IPS-20b (cell line): Measurements from ENCODE around the gene NDUFAF8.

Source experiments
- H3K27ac ChIP-seq: one replicate; pipeline ENCODE4 v1.5.1; 2013; ENCODE audit warnings: low read length
- H3K27me3 ChIP-seq: 2 replicates; pipeline ENCODE4 v1.6.1; 2013; ENCODE audit warnings: mild to moderate bottlenecking, low read length, inconsistent platforms; ENCODE audit not compliant: insufficient read depth
- H3K36me3 ChIP-seq: 2 replicates; pipeline ENCODE4 v1.6.1; 2013; ENCODE audit warnings: low read depth, mild to moderate bottlenecking, inconsistent platforms, low read length, moderate library complexity; ENCODE audit not compliant: insufficient read depth
- H3K4me1 ChIP-seq: 2 replicates; pipeline ENCODE4 v1.6.1; 2013; ENCODE audit warnings: mild to moderate bottlenecking, control low read depth, inconsistent platforms, low read length, moderate library complexity; ENCODE audit not compliant: insufficient read depth
- H3K4me3 ChIP-seq: 2 replicates; pipeline ENCODE4 v1.5.1; 2013; ENCODE audit warnings: mild to moderate bottlenecking, low read length, inconsistent platforms
- H3K9ac ChIP-seq: 2 replicates; pipeline ENCODE4 v1.6.1; 2013; ENCODE audit warnings: low read depth, mild to moderate bottlenecking, inconsistent platforms, low read length, moderate library complexity
- H3K9me3 ChIP-seq: 2 replicates; pipeline ENCODE4 v1.6.1; 2013; ENCODE audit warnings: mild to moderate bottlenecking, low read depth, low read length, inconsistent platforms; ENCODE audit not compliant: insufficient read depth

The NDUFAF8 gene

DNA sequence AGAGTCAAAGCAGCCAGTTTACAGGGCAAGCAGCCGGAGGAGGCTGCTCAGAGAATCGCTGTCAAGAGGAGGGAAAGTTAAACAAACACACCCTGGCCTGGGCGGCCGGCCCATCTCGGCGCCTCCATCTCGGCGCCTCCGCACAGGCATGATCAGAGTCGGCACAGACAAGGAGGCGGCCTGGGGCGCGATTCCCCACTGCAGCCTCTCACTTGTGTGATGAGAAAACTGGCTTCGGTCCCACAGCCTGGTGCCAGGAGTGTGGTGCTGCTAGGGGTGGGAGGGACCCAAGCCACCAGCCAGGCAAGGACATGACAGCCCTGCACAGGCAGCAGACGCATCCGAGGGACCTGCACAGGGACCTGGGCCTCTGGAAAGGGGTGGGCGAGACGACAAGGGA, 38.3 kb downstream of the NDUFAF8 start:
- Histone ChIP-seq H3K27ac (no peak overlapping the region), H3K4me3 (no peak overlapping the region), H3K27me3 (no peaks in the 10 kb centered on the region), H3K9ac (no peak overlapping the region), H3K36me3 (peaks cover 18% of the 10 kb centered on the region; the same call in 1 of the 2 replicates), H3K4me1 (no peaks in the 10 kb centered on the region), H3K9me3 (no peaks in the 10 kb centered on the region)

DNA sequence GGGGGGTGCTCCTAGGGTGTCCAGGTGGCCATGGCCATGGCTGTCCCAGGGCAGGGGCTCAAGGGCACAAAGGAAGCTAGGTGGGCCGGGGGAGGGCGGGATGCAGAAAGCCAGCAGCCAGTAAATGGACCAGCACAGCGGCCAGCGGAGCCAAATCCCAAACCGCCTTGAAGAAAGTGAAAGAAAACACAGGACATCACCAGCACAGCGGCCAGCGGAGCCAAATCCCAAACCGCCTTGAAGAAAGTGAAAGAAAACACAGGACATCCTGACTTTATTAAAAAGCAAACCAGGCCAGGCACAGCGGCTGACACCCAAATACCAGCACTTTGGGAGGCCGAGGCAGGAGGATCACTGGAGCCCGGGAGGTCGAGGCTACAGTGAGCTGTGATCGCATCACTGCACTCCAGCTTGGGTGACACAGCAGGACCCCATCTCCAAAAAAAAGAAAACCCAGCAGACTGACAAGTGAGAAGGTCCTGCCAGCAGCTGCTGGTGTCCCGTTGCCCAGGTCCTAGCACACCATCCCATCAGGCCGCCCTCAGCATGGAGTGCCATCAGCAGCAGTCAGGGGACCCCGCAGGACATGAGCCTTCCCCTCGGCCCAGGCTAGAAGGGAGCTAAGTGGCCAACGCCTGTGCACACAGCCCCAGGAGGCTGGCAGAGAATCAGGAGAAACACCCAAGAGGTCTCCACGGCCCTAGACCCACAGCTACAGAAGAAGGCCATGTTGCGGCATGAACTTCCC, 39.0 kb downstream of the NDUFAF8 start:
- Histone ChIP-seq H3K27me3 (no peaks in the 10 kb centered on the region), H3K36me3 (peaks cover 12% of the 10 kb centered on the region; the same call in 1 of the 2 replicates), H3K4me3 (no peak overlapping the region), H3K27ac (no peak overlapping the region), H3K4me1 (no peaks in the 10 kb centered on the region), H3K9me3 (no peaks in the 10 kb centered on the region), H3K9ac (no peak overlapping the region)

DNA sequence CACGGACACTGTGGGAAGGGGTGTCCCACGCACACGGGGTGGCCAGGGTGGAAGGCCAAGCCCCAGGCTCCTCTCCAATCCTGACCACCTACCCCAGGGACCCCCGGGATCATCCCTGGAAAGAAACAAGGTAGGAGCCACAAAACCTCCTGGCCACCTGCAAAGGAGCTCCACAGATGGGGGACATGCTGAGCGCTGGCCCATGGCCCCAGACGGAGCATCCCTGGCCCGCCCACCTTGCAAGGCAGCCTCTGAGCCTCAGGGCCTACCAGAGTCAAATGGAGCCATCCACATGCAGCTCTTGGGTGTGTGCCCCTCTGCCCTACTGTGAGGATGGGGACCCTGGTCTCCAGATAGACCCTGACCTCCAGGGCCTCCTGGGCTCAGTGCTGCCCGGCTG, 39.7 kb downstream of the NDUFAF8 start:
- Histone ChIP-seq H3K4me1 (no peaks in the 10 kb centered on the region), H3K9me3 (no peaks in the 10 kb centered on the region), H3K4me3 (no peak overlapping the region), H3K27me3 (no peaks in the 10 kb centered on the region), H3K9ac (no peak overlapping the region), H3K36me3 (0 out of 2 replicates have a peak, but pooled peaks cover 7% of the 10 kb centered on the region), H3K27ac (no peak overlapping the region)

DNA sequence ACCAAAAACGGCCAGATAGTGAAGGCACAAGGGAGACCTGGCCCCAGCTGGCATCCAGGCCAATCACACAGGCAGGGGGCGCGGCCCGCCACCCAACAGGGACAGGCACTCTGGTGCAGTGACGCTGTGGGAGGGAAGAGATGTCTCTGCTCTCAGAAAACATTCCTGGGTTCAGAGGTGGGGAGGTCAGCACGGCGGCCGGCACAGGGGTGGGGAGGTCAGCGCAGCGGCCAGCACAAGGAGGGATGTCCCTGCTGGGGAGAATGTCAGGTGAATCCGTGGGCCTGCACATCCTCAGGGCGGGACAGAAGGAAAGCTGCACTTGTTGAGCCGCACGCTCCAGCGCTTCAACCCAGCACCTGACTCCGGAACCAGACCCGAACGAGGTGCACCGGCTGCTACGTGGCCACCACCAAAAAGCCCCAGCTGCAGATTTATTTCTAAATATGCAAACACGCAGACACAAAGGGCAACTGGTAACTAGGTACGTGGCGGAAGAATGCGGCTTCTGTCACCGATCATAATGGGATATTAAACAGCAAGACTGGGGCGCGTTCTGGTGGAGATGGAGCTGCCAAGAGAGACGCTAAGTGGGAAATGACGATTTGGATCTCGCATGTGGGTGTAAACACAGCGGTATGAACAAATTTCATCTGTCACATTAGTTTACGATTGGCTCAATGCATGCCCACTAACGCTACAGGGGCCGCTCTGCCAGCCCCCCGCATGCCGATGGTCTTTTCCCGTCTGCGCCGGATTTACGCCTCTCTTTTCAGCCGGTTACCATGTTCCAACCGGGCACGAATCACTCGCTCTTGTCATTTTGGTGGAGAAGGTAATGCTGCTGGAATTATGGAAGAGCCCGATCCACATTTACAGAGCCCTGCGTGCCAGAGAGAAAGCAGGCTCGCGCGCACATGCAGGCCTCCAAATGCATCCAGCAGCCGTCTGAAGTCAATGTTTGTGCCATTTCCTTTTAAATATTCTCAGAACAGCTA, 40.5 kb downstream of the NDUFAF8 start:
- Histone ChIP-seq H3K36me3 (0 out of 2 replicates have a peak, but pooled peaks cover under 1% of the 10 kb centered on the region), H3K9me3 (no peaks in the 10 kb centered on the region), H3K27me3 (no peaks in the 10 kb centered on the region), H3K27ac (no peak overlapping the region), H3K9ac (no peak overlapping the region), H3K4me3 (no peak overlapping the region), H3K4me1 (no peaks in the 10 kb centered on the region)

DNA sequence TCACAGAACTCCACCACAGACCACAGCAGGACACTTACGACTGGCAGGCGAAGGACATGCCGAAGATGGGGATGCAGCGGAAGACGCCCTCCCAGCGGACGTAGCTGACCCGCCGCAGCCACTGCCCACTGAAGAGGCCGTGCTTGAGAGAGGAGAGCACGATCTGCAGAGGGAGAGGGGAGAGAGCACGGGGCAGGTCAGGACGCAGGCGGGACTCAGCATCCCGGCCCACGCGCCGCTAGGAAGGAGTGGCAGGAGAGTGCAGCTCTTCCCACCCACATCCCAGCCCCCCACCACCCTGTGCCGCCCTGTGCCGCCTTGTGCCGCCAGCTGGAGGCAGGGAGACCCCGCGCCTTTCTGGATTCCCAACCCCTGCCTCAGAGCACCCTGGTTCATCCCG, 41.5 kb downstream of the NDUFAF8 start:
- Histone ChIP-seq H3K27me3 (no peaks in the 10 kb centered on the region), H3K4me3 (no peak overlapping the region), H3K9ac (no peak overlapping the region), H3K36me3 (no peaks in the 10 kb centered on the region), H3K9me3 (no peaks in the 10 kb centered on the region), H3K27ac (no peak overlapping the region), H3K4me1 (no peaks in the 10 kb centered on the region)

DNA sequence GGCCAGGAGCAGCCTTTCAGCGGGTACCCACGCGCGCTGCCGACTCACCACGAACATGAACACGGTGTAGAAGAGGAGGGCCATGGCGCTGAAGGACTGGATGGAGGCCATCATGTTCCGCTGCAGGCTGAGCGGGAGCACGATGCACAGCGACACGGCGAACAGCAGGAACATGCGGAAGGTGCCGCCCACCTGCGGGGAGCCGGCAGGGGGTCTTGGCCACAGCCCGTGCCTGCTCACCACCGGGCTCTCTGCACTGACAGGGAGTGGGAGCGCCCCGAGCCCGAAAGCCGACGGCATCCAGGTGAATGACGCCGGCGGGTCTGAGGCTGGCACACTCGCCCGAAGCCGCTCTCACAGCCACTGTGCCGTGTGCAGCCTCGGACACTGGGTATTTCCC, 43.0 kb downstream of the NDUFAF8 start:
- Histone ChIP-seq H3K4me3 (no peak overlapping the region), H3K36me3 (no peaks in the 10 kb centered on the region), H3K4me1 (no peaks in the 10 kb centered on the region), H3K9me3 (no peaks in the 10 kb centered on the region), H3K27ac (no peak overlapping the region), H3K27me3 (no peaks in the 10 kb centered on the region), H3K9ac (no peak overlapping the region)

DNA sequence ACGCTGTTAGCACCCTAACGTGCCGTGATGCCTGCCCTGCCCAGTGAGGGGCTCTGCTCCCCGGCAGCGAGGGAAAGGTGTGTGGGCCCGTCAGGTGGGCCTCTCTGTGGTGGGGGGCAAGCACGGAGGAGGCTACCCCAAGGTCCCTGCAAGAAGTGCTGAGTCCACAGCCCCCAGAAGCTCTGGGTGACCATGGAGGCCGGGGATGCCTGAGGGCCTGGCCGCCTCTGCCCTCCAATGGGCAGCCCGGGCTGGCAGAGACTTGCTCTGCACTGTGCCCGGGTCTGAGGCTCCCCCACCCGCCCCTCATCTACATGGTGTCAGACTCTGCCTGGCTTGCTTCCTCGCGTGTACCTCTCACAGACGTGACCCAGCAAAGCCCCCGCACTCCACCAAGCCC, 43.8 kb downstream of the NDUFAF8 start:
- no peaks in the 10 kb centered on the region for H3K9me3 ChIP-seq
- H3K36me3 ChIP-seq = peaks cover 6% of the 10 kb centered on the region; the same call in 1 of the 2 replicates
- no peaks in the 10 kb centered on the region for H3K27me3 ChIP-seq
- H3K9ac ChIP-seq = no peak overlapping the region
- H3K4me1 ChIP-seq = no peaks in the 10 kb centered on the region
- H3K27ac ChIP-seq = no peak overlapping the region
- no peak overlapping the region for H3K4me3 ChIP-seq

DNA sequence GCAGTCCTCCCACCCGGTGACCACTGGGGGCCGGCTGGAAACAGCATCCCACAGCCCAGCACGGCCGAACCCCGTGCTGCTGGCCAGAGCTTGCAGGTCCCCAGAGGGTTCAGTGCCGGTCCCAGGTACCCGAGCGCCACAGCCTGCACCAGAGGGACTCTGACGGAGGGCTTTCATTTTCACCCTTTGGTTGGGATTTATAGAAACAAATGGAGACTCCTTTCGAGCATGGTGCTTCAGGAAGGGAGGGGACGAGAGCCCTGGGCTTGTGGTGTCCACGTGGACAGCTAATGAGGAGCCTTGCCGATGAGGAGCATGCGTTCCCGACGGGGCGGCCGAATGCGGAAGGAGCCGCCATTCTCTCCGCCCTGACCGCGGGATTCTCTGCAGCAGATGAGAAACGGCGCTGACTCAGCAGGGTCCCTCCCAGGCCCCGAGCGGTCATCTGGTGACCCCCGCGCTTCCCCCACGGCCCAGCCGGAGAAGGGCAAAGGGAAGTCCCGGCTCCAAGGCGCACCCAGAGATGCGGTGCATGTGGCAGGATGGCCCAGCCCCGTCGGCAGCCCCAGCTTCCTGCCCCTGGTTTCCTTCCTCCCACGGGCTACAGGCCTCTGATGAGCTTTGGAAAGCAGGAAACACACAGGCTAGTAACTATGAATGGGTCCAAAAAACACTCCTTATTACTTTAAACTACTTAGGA, 46.2 kb downstream of the NDUFAF8 start:
- Histone ChIP-seq H3K36me3 (peaks cover 15% of the 10 kb centered on the region), H3K9me3 (no peaks in the 10 kb centered on the region), H3K4me3 (no peak overlapping the region), H3K27ac (no peak overlapping the region), H3K27me3 (no peaks in the 10 kb centered on the region), H3K4me1 (no peaks in the 10 kb centered on the region), H3K9ac (no peak overlapping the region)

DNA sequence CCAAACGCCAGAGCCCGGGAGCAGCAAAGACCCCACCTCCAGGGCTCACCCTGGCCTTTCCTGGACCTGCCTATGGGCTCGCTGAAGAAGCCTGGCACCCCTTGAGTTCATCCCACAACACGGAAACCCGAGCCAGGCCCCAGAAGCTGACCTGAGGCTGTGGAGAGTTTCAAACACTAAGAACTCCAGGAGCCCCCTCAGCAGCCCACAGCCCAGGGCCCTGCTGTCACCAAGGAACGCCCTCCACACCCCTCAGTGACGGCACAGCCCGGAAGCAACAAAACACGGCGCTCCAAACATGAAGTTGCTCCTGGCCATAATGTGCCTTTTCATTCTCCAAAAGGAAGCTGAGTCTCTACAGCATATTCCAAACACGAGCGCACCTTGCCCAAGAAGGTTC, 46.8 kb downstream of the NDUFAF8 start:
- Histone ChIP-seq H3K9ac (no peak overlapping the region), H3K4me3 (no peak overlapping the region)

DNA sequence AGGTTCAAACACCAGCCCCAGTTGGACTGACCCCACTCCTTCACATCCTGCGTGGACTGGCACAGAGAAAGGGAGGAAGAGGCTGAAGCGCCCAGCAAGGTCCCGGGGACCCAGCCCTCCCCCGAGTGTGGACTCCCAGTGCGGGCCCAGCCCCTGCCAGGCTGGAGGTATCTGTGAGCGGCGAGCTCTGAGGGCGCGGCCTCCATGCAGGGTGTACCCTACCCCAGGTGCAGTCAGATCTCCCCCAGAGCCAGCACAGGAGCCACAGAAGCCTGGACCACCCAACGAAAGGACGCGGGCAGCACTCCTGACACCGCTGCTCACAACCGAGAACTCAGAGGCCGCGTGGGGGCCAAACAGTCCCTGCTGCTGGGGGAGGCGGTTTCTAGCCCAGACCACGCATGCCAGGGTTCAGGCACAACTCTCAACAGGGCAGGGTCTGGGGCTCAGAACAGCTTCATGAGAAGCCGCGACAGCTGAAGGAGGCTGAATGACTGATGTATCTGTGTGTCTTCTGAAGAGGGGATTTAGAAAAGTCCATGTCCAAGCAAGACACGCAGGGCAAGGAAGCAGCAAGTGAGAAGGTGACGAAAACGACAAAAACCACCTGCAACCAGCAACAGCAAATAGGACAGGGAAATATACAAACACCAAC, 47.5 kb downstream of the NDUFAF8 start:
- no peaks in the 10 kb centered on the region for H3K9me3 ChIP-seq
- H3K4me3 ChIP-seq = no peak overlapping the region
- no peak overlapping the region for H3K9ac ChIP-seq
- no peaks in the 10 kb centered on the region for H3K4me1 ChIP-seq
- H3K27me3 ChIP-seq = no peaks in the 10 kb centered on the region
- peaks cover 15% of the 10 kb centered on the region for H3K36me3 ChIP-seq
- H3K27ac ChIP-seq = no peak overlapping the region

More for the DNA sequence above, 46.8 kb downstream of the NDUFAF8 start:
- Histone ChIP-seq H3K4me1 (no peaks in the 10 kb centered on the region), H3K27ac (no peak overlapping the region), H3K9me3 (no peaks in the 10 kb centered on the region), H3K27me3 (no peaks in the 10 kb centered on the region), H3K36me3 (peaks cover 15% of the 10 kb centered on the region)

DNA sequence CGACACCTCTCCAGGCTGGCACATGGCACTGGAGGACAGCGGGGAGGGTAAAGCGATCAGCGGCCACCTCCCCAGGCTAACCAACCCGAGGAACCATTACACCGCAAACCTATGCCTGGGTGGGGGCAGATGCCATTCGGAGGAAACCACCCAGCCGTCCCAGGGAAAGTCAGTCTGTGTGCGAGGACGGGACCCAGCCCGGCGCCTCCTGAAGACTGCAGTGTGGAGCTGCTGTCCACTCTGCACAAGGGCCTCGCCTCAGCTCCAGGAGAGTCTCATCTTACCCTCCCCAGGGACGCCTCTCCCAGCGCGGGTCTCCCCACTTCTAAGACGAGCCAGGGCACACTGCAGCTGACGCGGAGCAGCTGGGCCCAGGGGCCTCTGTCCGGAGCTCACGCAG, 48.0 kb downstream of the NDUFAF8 start:
- H3K27ac ChIP-seq = no peak overlapping the region
- no peaks in the 10 kb centered on the region for H3K4me1 ChIP-seq
- no peaks in the 10 kb centered on the region for H3K9me3 ChIP-seq
- H3K4me3 ChIP-seq = no peak overlapping the region
- no peaks in the 10 kb centered on the region for H3K27me3 ChIP-seq
- peaks cover 15% of the 10 kb centered on the region for H3K36me3 ChIP-seq
- no peak overlapping the region for H3K9ac ChIP-seq
